GM12878 (cell line): Measurements from ENCODE around the gene DHX57. TPM values are rescaled to one million over a fixed set of nuclear protein-coding genes. Genes with fewer than 3 reads are reported as not detected.

ENCODE experiments used
- ASH2L ChIP-seq: fragments of 300-600, 200-600 bp; sonication (generic); IDR thresholded peaks from 2 replicates; pipeline ENCODE4 v1.6.1; 2017; ENCODE audit warnings: low read depth, mild to moderate bottlenecking, borderline replicate concordance
- BCL3 ChIP-seq: IDR thresholded peaks from 2 replicates; pipeline ENCODE4 v1.6.1; 2011; ENCODE audit warnings: borderline replicate concordance, low read depth, mild to moderate bottlenecking, moderate library complexity, low read length; ENCODE audit not compliant: insufficient read depth, poor library complexity, severe bottlenecking
- BCLAF1 ChIP-seq: fragments of 450-650 bp; IDR thresholded peaks from 2 replicates; pipeline ENCODE4 v1.6.1; 2017; ENCODE audit warnings: antibody characterized with exemption, mild to moderate bottlenecking, moderate library complexity
- EED ChIP-seq: sonication (generic); IDR thresholded peaks from 2 replicates; pipeline ENCODE4 v1.6.1; 2016; ENCODE audit warnings: antibody characterized with exemption, low read depth
- EP300 ChIP-seq, 2 experiments: fragments of 150-350 bp in 1 of 2; IDR thresholded peaks; 2 replicates each; pipeline ENCODE4 v1.6.1; 2011 to 2012; ENCODE audit warnings: low read depth in 2 of 2, low read length in 2 of 2, borderline replicate concordance in 1 of 2, improper control_type of control experiment in 1 of 2, inconsistent platforms in 1 of 2; ENCODE audit not compliant: control insufficient read depth in 1 of 2
- RAD51 ChIP-seq: fragments of 450-650 bp; IDR thresholded peaks from 2 replicates; pipeline ENCODE4 v1.6.1; 2016; ENCODE audit warnings: moderate library complexity, mild to moderate bottlenecking, inconsistent platforms
- SUPT20H ChIP-seq: IDR thresholded peaks from 2 replicates; pipeline ENCODE4 v1.6.1; 2011; ENCODE audit warnings: low read depth, mild to moderate bottlenecking, low read length, moderate library complexity, borderline replicate concordance; ENCODE audit not compliant: control insufficient read depth
- ZBTB11 ChIP-seq: fragments of 450-650 bp; formaldehyde crosslinking; IDR thresholded peaks from 2 replicates; pipeline ENCODE4 v1.5.0; 2022; ENCODE audit warnings: mild to moderate bottlenecking, missing genetic modification characterization
- ZNF217 ChIP-seq: fragments of 450-650 bp; IDR thresholded peaks from 2 replicates; pipeline ENCODE4 v1.6.1; 2017; ENCODE audit warnings: antibody characterized with exemption, mild to moderate bottlenecking
- ZZZ3 ChIP-seq: IDR thresholded peaks from 2 replicates; pipeline ENCODE4 v1.6.1; 2011; ENCODE audit warnings: low read depth; ENCODE audit not compliant: control insufficient read depth, insufficient read length
- polyA plus RNA-seq, 11 experiments: library from polyadenylated mRNA; depleted of rRNA in 4 of 11; unstranded in 6 of 11; stranded (reverse) in 5 of 11; fragments of >200 nt; fragmentation: Nextera tagmentation in 4 of 11; fragmentation: Illumina TruSeq in 1 of 11; extraction: Ambion mirVana in 4 of 11; extraction: Trizol in 1 of 11; gene quantifications; 1 replicate in 1 of 11; 2 replicates in 10 of 11; pipeline versions ENCODE4 v1.2.1 to v1.2.3, GENCODE V29; 2011 to 2016; ENCODE audit warnings: inconsistent platforms in 2 of 11, missing spikeins in 2 of 11, low read depth in 1 of 11
- total RNA-seq, 4 experiments: library from RNA; depleted of rRNA in 3 of 4; stranded (reverse); fragments of >200 nt in 3 of 4; fragmentation: Illumina TruSeq in 1 of 4; extraction: Trizol in 1 of 4; gene quantifications; 2 replicates each; pipeline versions ENCODE4 v1.2.1 to v1.2.3, GENCODE V29; 2013 to 2021

DHX57 gene
- total and polyA plus RNA-seq, 10 of the 15 experiments (the other 5 are each of a cell fraction or from before 2014, with no cell fraction given) = 6.5 to 18.0 (median 15.8) TPM

- TF ChIP-seq SUPT20H = no peak
- no peak for TF ChIP-seq ASH2L
- TF ChIP-seq RAD51 = no peak
- TF ChIP-seq BCL3 = no peak
- no peak for TF ChIP-seq EP300 (IDR thresholded peaks at IDR 0.05; ENCODE audit: borderline replicate concordance in 1 of 2, control insufficient read depth in 1 of 2, low read depth in 2 of 2, low read length in 2 of 2)
- TF ChIP-seq EED = no peak
- no peak for TF ChIP-seq BCLAF1
- TF ChIP-seq ZNF217 = no peak
- no peak for TF ChIP-seq ZBTB11 (CRISPR knock-in tag)
- TF ChIP-seq ZZZ3 = no peak
Measured at GRCh38 chr2:38789691-38790090, 86.0 kb downstream of the DHX57 start (continued).
